Renal pelvis (tissue), 4 donors: ENCODE results near the gene ZNF276. TPM values are rescaled to one million over a fixed set of nuclear protein-coding genes. Genes with fewer than 3 reads are reported as not detected.
"Not testable (repeated sequence)": the region's sequence is repeated elsewhere in the genome, so short reads cannot be mapped to it uniquely, and the experiment has no call there.

Source experiments
- DNase-seq: peaks from one replicate; pipeline ENCODE4 v3.0.0-alpha.2; 2013
- polyA plus RNA-seq, 3 donors: library from polyadenylated mRNA; unstranded; fragments of 120-200 nt; gene quantifications; one replicate each; pipeline ENCODE4 v1.2.1, GENCODE V29; 2013; ENCODE audit not compliant: insufficient read length in 3 of 3

The ZNF276 gene
- polyA plus RNA-seq, 3 donors, result 25.4 to 38.7 (median 32.9) TPM

- no peak for DNase-seq
Measured at GRCh38 chr16:89733322-89733721, 12.0 kb downstream of the ZNF276 start.

GRCh38 chr16:89733792-89734191 lies 12.5 kb downstream of the ZNF276 start:
- no peak for DNase-seq

GRCh38 chr16:89736554-89736953 lies 15.2 kb downstream of the ZNF276 start:
- no peak for DNase-seq

GRCh38 chr16:89737341-89738071 lies 16.2 kb downstream of the ZNF276 start:
- DNase-seq, result no peak

- DNase-seq, result no peak
Measured at GRCh38 chr16:89738072-89738377, 16.7 kb downstream of the ZNF276 start.

GRCh38 chr16:89738538-89739317 lies 17.4 kb downstream of the ZNF276 start:
- no peak for DNase-seq

- no peak for DNase-seq
Measured at GRCh38 chr16:89739383-89739782, 18.0 kb downstream of the ZNF276 start.

GRCh38 chr16:89741342-89742014 lies 20.1 kb downstream of the ZNF276 start:
- DNase-seq, result no peak

- DNase-seq, result no peak
Measured at GRCh38 chr16:89742948-89743347, 21.6 kb downstream of the ZNF276 start.

GRCh38 chr16:89744813-89745212 lies 23.5 kb downstream of the ZNF276 start:
- no peak for DNase-seq

- DNase-seq, result no peak
Measured at GRCh38 chr16:89746043-89746442, 24.7 kb downstream of the ZNF276 start.

- no peak for DNase-seq
Measured at GRCh38 chr16:89748076-89748475, 26.7 kb downstream of the ZNF276 start.

GRCh38 chr16:89748921-89749320 lies 27.6 kb downstream of the ZNF276 start:
- no peak for DNase-seq

- no peak for DNase-seq
Measured at GRCh38 chr16:89749637-89750036, 28.3 kb downstream of the ZNF276 start.

GRCh38 chr16:89759746-89760340 lies 38.5 kb downstream of the ZNF276 start:
- DNase-seq, result no peak

- DNase-seq, result no peak
Measured at GRCh38 chr16:89761304-89761922, 40.1 kb downstream of the ZNF276 start.

- peak; percentile 4 for DNase-seq
Measured at GRCh38 chr16:89764711-89765201, 43.4 kb downstream of the ZNF276 start.

GRCh38 chr16:89765292-89765830 lies 44.0 kb downstream of the ZNF276 start:
- no peak for DNase-seq

GRCh38 chr16:89770367-89770766 lies 49.0 kb downstream of the ZNF276 start:
- DNase-seq, result no peak

GRCh38 chr16:89775223-89775622 lies 53.9 kb downstream of the ZNF276 start:
- DNase-seq, result no peak

GRCh38 chr16:89778211-89778610 lies 56.9 kb downstream of the ZNF276 start:
- not testable (repeated sequence) for DNase-seq
